Panc1 (cell line): ENCODE measurements around the gene SUMF1.

Experiments
- POLR2AphosphoS5 ChIP-seq: IDR thresholded peaks from 2 replicates; pipeline ENCODE4 v1.6.1; 2012; ENCODE audit warnings: mild to moderate bottlenecking, low read depth, low read length, moderate library complexity
- SIN3A ChIP-seq: IDR thresholded peaks from 2 replicates; pipeline ENCODE4 v1.6.1; 2012; ENCODE audit warnings: low read depth, mild to moderate bottlenecking, low read length, moderate library complexity, borderline replicate concordance; ENCODE audit not compliant: insufficient read depth
- TCF7L2 ChIP-seq: IDR thresholded peaks from 2 replicates; pipeline ENCODE4 v1.6.1; 2011; ENCODE audit warnings: mild to moderate bottlenecking, low read depth, low read length, inconsistent platforms
- TF ChIP-seq, protein P1 (sequence below), 2 experiments: IDR thresholded peaks; 2 replicates each; pipeline ENCODE4 v1.6.1; 2011 to 2012; ENCODE audit warnings: low read depth in 2 of 2, control low read depth in 1 of 2, low read length in 1 of 2, mild to moderate bottlenecking in 1 of 2, moderate library complexity in 1 of 2; ENCODE audit not compliant: insufficient read depth in 1 of 2
- TF ChIP-seq, protein P2 (sequence below): fragments of 450-650 bp; IDR thresholded peaks from 2 replicates; pipeline ENCODE4 v1.5.1; 2017; ENCODE audit warnings: mild to moderate bottlenecking

DNA sequence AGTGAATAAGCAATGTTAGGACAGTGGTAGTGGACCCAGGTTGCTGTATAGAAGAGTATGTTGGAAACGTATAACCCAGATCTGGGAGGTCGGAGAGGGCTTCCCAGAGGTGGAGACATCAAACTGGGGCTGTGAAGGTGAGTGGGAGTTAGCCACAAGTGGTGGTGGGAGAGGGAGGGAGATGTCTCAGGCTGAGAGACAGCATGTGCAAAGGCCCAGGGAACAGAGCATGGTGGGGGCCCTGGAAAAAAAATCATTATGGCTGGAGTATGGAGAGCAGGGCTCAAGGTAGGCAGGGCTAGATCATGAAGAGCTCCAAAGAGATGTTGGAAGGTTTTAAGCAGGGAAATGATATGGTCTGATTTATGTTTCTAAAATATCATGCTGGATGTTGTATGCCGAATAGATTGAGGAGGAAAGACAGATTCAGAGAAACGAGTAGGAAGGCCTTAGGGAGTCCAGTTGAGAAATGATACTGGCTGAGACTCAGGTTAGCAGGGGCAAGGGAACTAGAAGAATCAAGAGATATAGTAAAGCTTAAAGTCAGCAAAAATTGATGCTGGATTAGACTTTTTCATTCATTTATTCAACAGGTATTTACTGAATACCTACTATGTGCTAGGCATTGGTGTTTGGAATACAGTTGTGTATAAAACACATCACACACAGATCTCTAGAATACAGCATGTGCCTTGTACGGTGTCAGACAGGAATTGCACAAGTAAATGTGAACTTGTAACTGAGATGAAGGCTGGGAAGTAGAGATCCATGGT lies 43.1 kb upstream of the SUMF1 start:
- TF ChIP-seq, protein P1, sequence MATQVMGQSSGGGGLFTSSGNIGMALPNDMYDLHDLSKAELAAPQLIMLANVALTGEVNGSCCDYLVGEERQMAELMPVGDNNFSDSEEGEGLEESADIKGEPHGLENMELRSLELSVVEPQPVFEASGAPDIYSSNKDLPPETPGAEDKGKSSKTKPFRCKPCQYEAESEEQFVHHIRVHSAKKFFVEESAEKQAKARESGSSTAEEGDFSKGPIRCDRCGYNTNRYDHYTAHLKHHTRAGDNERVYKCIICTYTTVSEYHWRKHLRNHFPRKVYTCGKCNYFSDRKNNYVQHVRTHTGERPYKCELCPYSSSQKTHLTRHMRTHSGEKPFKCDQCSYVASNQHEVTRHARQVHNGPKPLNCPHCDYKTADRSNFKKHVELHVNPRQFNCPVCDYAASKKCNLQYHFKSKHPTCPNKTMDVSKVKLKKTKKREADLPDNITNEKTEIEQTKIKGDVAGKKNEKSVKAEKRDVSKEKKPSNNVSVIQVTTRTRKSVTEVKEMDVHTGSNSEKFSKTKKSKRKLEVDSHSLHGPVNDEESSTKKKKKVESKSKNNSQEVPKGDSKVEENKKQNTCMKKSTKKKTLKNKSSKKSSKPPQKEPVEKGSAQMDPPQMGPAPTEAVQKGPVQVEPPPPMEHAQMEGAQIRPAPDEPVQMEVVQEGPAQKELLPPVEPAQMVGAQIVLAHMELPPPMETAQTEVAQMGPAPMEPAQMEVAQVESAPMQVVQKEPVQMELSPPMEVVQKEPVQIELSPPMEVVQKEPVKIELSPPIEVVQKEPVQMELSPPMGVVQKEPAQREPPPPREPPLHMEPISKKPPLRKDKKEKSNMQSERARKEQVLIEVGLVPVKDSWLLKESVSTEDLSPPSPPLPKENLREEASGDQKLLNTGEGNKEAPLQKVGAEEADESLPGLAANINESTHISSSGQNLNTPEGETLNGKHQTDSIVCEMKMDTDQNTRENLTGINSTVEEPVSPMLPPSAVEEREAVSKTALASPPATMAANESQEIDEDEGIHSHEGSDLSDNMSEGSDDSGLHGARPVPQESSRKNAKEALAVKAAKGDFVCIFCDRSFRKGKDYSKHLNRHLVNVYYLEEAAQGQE (IDR thresholded peaks at IDR 0.05; ENCODE audit: insufficient read depth in 1 of 2, low read depth in 2 of 2, low read length in 1 of 2), result no peak
- TF ChIP-seq, protein P2, sequence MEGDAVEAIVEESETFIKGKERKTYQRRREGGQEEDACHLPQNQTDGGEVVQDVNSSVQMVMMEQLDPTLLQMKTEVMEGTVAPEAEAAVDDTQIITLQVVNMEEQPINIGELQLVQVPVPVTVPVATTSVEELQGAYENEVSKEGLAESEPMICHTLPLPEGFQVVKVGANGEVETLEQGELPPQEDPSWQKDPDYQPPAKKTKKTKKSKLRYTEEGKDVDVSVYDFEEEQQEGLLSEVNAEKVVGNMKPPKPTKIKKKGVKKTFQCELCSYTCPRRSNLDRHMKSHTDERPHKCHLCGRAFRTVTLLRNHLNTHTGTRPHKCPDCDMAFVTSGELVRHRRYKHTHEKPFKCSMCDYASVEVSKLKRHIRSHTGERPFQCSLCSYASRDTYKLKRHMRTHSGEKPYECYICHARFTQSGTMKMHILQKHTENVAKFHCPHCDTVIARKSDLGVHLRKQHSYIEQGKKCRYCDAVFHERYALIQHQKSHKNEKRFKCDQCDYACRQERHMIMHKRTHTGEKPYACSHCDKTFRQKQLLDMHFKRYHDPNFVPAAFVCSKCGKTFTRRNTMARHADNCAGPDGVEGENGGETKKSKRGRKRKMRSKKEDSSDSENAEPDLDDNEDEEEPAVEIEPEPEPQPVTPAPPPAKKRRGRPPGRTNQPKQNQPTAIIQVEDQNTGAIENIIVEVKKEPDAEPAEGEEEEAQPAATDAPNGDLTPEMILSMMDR, result no peak
- no peak for TF ChIP-seq POLR2AphosphoS5
- TF ChIP-seq SIN3A, result no peak
- TF ChIP-seq TCF7L2, result no peak
